ENCODE data around the gene PODN.

- TF ChIP-seq CTCF (IDR thresholded peaks at IDR 0.05) (no peak), POLR2A (IDR thresholded peaks at IDR 0.05) (no peak)
Measured at GRCh38 chr1:53061859-53062707, at the start of gene PODN.
